K562 (cell line): Measurements from ENCODE around the gene MRM3. TPM values are rescaled to one million over a fixed set of nuclear protein-coding genes. Genes with fewer than 3 reads are reported as not detected.
A peak's percentile ranks its signal among the peaks of the same experiment; 100 is the strongest.

Experiments used
- ATAC-seq: fragments of 200-7000 bp; cut with Tn5 transposase; 3 replicates; pipeline ENCODE4 v1.9.1; 2020; ENCODE audit warnings: moderate library complexity
- BruUV-seq: library from RNA; stranded (reverse); fragments of 400-500 nt; replicated peaks from 2 replicates; lab custom pipeline; 2021; lab: Mats Ljungman, UMichigan
- CTCF ChIA-PET: fragments of 300-600 bp; formaldehyde crosslinking; extraction: SDS; loops from one replicate; lab custom pipeline; 2021; ENCODE audit warnings: low intra/inter-chr PET ratio; lab: Yijun Ruan, JAX
- POLR2A ChIA-PET: fragments of 300-600, 350-650 bp; sonication (Branson Sonifier 250); formaldehyde crosslinking; extraction: SDS; loops from one replicate; lab custom pipeline; 2021; ENCODE audit warnings: antibody characterized with exemption, inconsistent platforms; lab: Yijun Ruan, JAX
- DNase-seq, 4 experiments: peaks; one replicate each; pipeline versions ENCODE4 v3.0.0 to v3.0.0-alpha.2; 2011 to 2018; ENCODE audit warnings: low spot score in 3 of 4, mixed read lengths in 3 of 4; ENCODE audit errors: extremely low read depth in 1 of 4
- FAIRE-seq: peaks from 2 replicates; lab custom pipeline; 2011; peaks lifted over from hg19 to GRCh38; lab: Jason Lieb, UNC
- H2AFZ ChIP-seq: 2 replicates; pipeline ENCODE4 v1.6.0; 2011; ENCODE audit warnings: low read depth, low read length, control low read depth, inconsistent platforms
- H3K27ac ChIP-seq: fragments of 200-600 bp; 3 replicates; pipeline ENCODE4 v1.8.0; 2011; ENCODE audit warnings: low read depth, mild to moderate bottlenecking, control low read depth, inconsistent platforms, low read length, moderate library complexity, mixed read lengths; ENCODE audit errors: extremely low read depth
- H3K27me3 ChIP-seq, 2 experiments: fragments of 300-600 bp in 1 of 2; 2 replicates in 1 of 2; 3 replicates in 1 of 2; pipeline versions ENCODE4 v1.6.0 to v1.8.0; 2011; ENCODE audit warnings: inconsistent platforms in 2 of 2, low read length in 2 of 2, mild to moderate bottlenecking in 1 of 2, mixed read lengths in 1 of 2, moderate library complexity in 1 of 2; ENCODE audit not compliant: control insufficient read depth in 2 of 2, insufficient read depth in 2 of 2
- H3K36me3 ChIP-seq: fragments of 300-600 bp; 3 replicates; pipeline ENCODE4 v1.8.0; 2011; ENCODE audit warnings: mild to moderate bottlenecking, low read length, inconsistent platforms; ENCODE audit not compliant: control insufficient read depth, insufficient read depth
- H3K4me1 ChIP-seq, 2 experiments: fragments of 200-600 bp in 1 of 2; replicated peaks in 1 of 2; 2 replicates in 1 of 2; 3 replicates in 1 of 2; pipeline versions ENCODE4 v1.5.1 to v1.8.0; 2011; ENCODE audit warnings: inconsistent platforms in 2 of 2, low read length in 2 of 2, mild to moderate bottlenecking in 1 of 2, mixed read lengths in 1 of 2, moderate library complexity in 1 of 2; ENCODE audit not compliant: control insufficient read depth in 2 of 2, insufficient read depth in 2 of 2
- H3K4me2 ChIP-seq: 2 replicates; pipeline ENCODE4 v1.6.1; 2011; ENCODE audit warnings: low read length, control low read depth, inconsistent platforms, mixed read lengths; ENCODE audit not compliant: insufficient read depth
- H3K4me3 ChIP-seq: fragments of 200-600 bp; sonication (generic), shearing (Covaris generic); 2 replicates; pipeline ENCODE4 v1.5.1; 2016; ENCODE audit warnings: control low read depth, inconsistent platforms
- H3K79me2 ChIP-seq: fragments of 200-600 bp; 3 replicates; pipeline ENCODE4 v1.8.0; 2011; ENCODE audit warnings: low read length, inconsistent platforms; ENCODE audit not compliant: control insufficient read depth, insufficient read depth
- H3K9ac ChIP-seq, 2 experiments: 2 replicates each; pipeline versions ENCODE4 v1.6.0 to v1.6.1; 2011; ENCODE audit warnings: low read depth in 2 of 2, low read length in 2 of 2, control low read depth in 1 of 2, inconsistent platforms in 1 of 2, mild to moderate bottlenecking in 1 of 2, mixed read lengths in 1 of 2; ENCODE audit not compliant: insufficient read depth in 1 of 2
- H3K9me1 ChIP-seq: one replicate; pipeline ENCODE4 v1.6.0; 2011; ENCODE audit warnings: inconsistent platforms, mild to moderate bottlenecking, low read length, moderate library complexity; ENCODE audit not compliant: control insufficient read depth, insufficient read depth
- H3K9me3 ChIP-seq: replicated peaks from 2 replicates; pipeline ENCODE4 v1.5.1; 2011; ENCODE audit warnings: low read depth, low read length, inconsistent platforms; ENCODE audit not compliant: control insufficient read depth, insufficient read depth
- H4K20me1 ChIP-seq: replicated peaks from 2 replicates; pipeline ENCODE4 v1.6.1; 2011; ENCODE audit warnings: low read length, inconsistent platforms, mixed read lengths; ENCODE audit not compliant: control insufficient read depth, insufficient read depth
- BRD4 ChIP-seq: fragments of 200-600 bp; sonication (generic); IDR thresholded peaks from 2 replicates; pipeline ENCODE4 v1.6.1; 2017; ENCODE audit warnings: inconsistent platforms
- ELF2 ChIP-seq: fragments of 250-450 bp; sonication (Bioruptor Pico); IDR thresholded peaks from 2 replicates; pipeline ENCODE4 v1.5.0; 2021; ENCODE audit warnings: mild to moderate bottlenecking
- KDM1A ChIP-seq, 2 experiments: fragments of 450-650 bp; IDR thresholded peaks; 2 replicates each; pipeline ENCODE4 v1.6.1; 2016; ENCODE audit warnings: mild to moderate bottlenecking in 2 of 2
- POLR2G ChIP-seq: fragments of 200-400 bp; formaldehyde crosslinking; IDR thresholded peaks from 2 replicates; pipeline ENCODE4 v1.6.1; 2017; ENCODE audit warnings: low read depth, mild to moderate bottlenecking, antibody characterized with exemption, low read length, moderate library complexity
- RUNX1 ChIP-seq: sonication (generic); IDR thresholded peaks from 2 replicates; pipeline ENCODE4 v1.6.1; 2016; ENCODE audit warnings: antibody characterized with exemption, low read depth
- ZNF384 ChIP-seq: IDR thresholded peaks from 2 replicates; pipeline ENCODE4 v1.6.1; 2012; ENCODE audit warnings: low read depth, low read length, improper control_type of control experiment
- WGBS: fragments of 100-300 bp; shearing (Covaris generic); methylation state at CpG from one replicate; pipeline ENCODE4 v1.1.6; 2016; ENCODE audit warnings: low coverage, mixed read lengths; ENCODE audit not compliant: insufficient coverage; ENCODE audit errors: missing lambda C conversion rate; 5-methylcytosine and 5-hydroxymethylcytosine counted together
- in situ Hi-C: fragments of 300-500 bp; cut with MboI; formaldehyde crosslinking; loops from 4 replicates; pipeline ENCODE4 v1.15.0; 2018; ENCODE audit warnings: inconsistent platforms, mixed read lengths
- intact Hi-C: fragments of 100-400 bp; cut with micrococcal nuclease; formaldehyde crosslinking; loops from 2 replicates; pipeline ENCODE4 v1.14.2; 2022
- polyA plus RNA-seq, 8 experiments: library from polyadenylated mRNA; depleted of rRNA in 4 of 8; stranded (reverse) in 5 of 8; unstranded in 3 of 8; fragments of >200 nt; fragmentation: Nextera tagmentation in 2 of 8; fragmentation: Illumina TruSeq in 1 of 8; extraction: Ambion mirVana in 2 of 8; extraction: Trizol in 1 of 8; gene quantifications; 2 replicates each; pipeline versions ENCODE4 v1.2.1 to v1.2.3, GENCODE V29; 2011 to 2014; ENCODE audit warnings: inconsistent platforms in 1 of 8, missing spikeins in 1 of 8
- total RNA-seq, 7 experiments: library from RNA; depleted of rRNA in 6 of 7; stranded (reverse); fragments of >200 nt in 6 of 7; fragmentation: Illumina TruSeq in 2 of 7; extraction: Trizol in 2 of 7; gene quantifications; 2 replicates each; pipeline versions ENCODE4 v1.2.1 to v1.2.3, GENCODE V29; 2011 to 2021; ENCODE audit warnings: low replicate concordance in 1 of 7

MRM3 gene
- total and polyA plus RNA-seq, 9 of the 15 experiments (the other 6 are each of a cell fraction or from before 2014, with no cell fraction given) = 2.4 to 24.8 (median 18.3) TPM

- no peak for TF ChIP-seq ZNF384
- no peak for TF ChIP-seq ELF2 (CRISPR knock-in tag)
- no peak for TF ChIP-seq RUNX1
- no peak for TF ChIP-seq BRD4
Observed at GRCh38 chr17:743139-743538, 39.0 kb upstream of the MRM3 start (continued).

GRCh38 chr17:744937-745336 is 37.2 kb upstream of the MRM3 start:
- WGBS = 90% methylated on average over 5 of the region's 9 CpGs
- Histone ChIP-seq H3K9me3 (no peaks in the 10 kb centered on the region), H3K4me1 (peaks cover 0 to 4% of the 10 kb centered on the region in 2 experiments; a peak in 1 of 5 replicates), H3K4me3 (no peak overlapping the region), H3K79me2 (peaks cover 43% of the 10 kb centered on the region), H3K9ac (no peak overlapping the region), H3K27ac (no peak overlapping the region), H4K20me1 (peaks cover 15% of the 10 kb centered on the region), H2AFZ (no peak overlapping the region), H3K4me2 (no peak overlapping the region), H3K9me1 (no peaks in the 10 kb centered on the region), H3K27me3 (no peaks in the 10 kb centered on the region), H3K36me3 (peaks cover 92% of the 10 kb centered on the region)
- ATAC-seq (no peak), DNase-seq (no peak), FAIRE-seq (no peak)
- in situ Hi-C loops (no loop called here), intact Hi-C loops (no loop called here)
- TF ChIP-seq POLR2G = 0 out of 2 replicates have a peak, but pooled peaks have one; percentile 6
- no peak for TF ChIP-seq KDM1A (IDR thresholded peaks at IDR 0.05)
- no TSS peak for BruUV-seq
- ChIA-PET CTCF (no interaction called here), POLR2A (interaction anchor here (0.6 to 1.9 kb wide), 5 partner anchors 8 to 26 kb away, joined by 3 to 7 read pairs (median 4); no protein-coding TSS in a partner anchor)
